ENCODE results near the gene HMSD. TPM values are rescaled to one million over a fixed set of nuclear protein-coding genes. Genes with fewer than 3 reads are reported as not detected.
"Not testable (repeated sequence)": the region's sequence is repeated elsewhere in the genome, so short reads cannot be mapped to it uniquely, and the experiment has no call there.

HMSD gene
- total RNA-seq, 1 donor from 2014 or later: not detected

- no peak overlapping the region for H3K4me3 ChIP-seq
- no peaks in the 10 kb centered on the region for H3K36me3 ChIP-seq
- no peaks in the 10 kb centered on the region for H3K27me3 ChIP-seq
- no peaks in the 10 kb centered on the region for H3K4me1 ChIP-seq
- no peak for DNase-seq (ENCODE audit: low spot score in 2 of 2)
- TF ChIP-seq CTCF (IDR thresholded peaks at IDR 0.05): no peak
- intact Hi-C loops (cut with DNase I): no loop called here
- no peak overlapping the region for H3K27ac ChIP-seq
- no peaks in the 10 kb centered on the region for H3K9me3 ChIP-seq
Observed at GRCh38 chr18:63928331-63928730, 20.8 kb upstream of the HMSD start.

DNA sequence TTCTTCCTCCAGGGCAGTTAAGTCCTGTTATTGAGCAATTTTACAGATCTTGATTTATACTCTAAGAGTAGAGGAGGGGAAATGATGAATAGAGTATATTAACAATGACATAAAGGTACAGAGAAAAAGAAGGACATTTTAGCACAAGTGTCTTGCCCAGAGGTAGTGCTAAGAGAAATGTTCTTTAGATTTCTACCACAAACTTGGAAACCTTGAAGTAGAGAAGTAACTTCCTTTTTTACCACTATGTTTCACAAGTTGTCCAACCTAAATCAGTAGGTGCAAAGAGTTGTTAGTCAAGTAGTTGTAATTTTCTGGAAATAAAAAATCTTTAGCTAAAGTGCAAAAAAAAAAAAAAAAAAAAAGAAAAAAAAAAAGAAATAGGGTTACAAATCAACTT is 19.7 kb upstream of the HMSD start:
- DNase-seq (ENCODE audit: low spot score in 2 of 2); intact Hi-C loops (cut with DNase I); H3K4me3 ChIP-seq; H3K4me1 ChIP-seq; H3K9me3 ChIP-seq; H3K36me3 ChIP-seq; H3K27ac ChIP-seq; H3K27me3 ChIP-seq: not testable (repeated sequence)

- no peak overlapping the region for H3K27ac ChIP-seq
- H3K4me3 ChIP-seq: no peak overlapping the region
- H3K27me3 ChIP-seq: no peaks in the 10 kb centered on the region
- no peak for TF ChIP-seq CTCF (IDR thresholded peaks at IDR 0.05)
- no peaks in the 10 kb centered on the region for H3K4me1 ChIP-seq
- no peaks in the 10 kb centered on the region for H3K9me3 ChIP-seq
- intact Hi-C loops (cut with DNase I): no loop called here
- no peak for DNase-seq (ENCODE audit: low spot score in 2 of 2)
- H3K36me3 ChIP-seq: no peaks in the 10 kb centered on the region
Observed at GRCh38 chr18:63930773-63931354, 18.2 kb upstream of the HMSD start.

- peak; percentile 25 to 90 for DNase-seq (ENCODE audit: low spot score in 2 of 2)
- H3K36me3 ChIP-seq: no peaks in the 10 kb centered on the region
- intact Hi-C loops (cut with DNase I): loop anchor here (1.0 kb wide), 1 partner anchor 418 kb away; no protein-coding TSS in a partner anchor
- H3K9me3 ChIP-seq: no peaks in the 10 kb centered on the region
- peak overlapping the region; percentile 58 to 82 for H3K4me3 ChIP-seq
- TF ChIP-seq CTCF (IDR thresholded peaks at IDR 0.05): peak; percentile 43 to 82 (median 68)
- H3K27ac ChIP-seq: no peak overlapping the region
- peaks cover 0 to 5% of the 10 kb centered on the region in 2 donors for H3K4me1 ChIP-seq
- no peaks in the 10 kb centered on the region for H3K27me3 ChIP-seq
Observed at GRCh38 chr18:63936156-63936931, 12.8 kb upstream of the HMSD start.

DNA sequence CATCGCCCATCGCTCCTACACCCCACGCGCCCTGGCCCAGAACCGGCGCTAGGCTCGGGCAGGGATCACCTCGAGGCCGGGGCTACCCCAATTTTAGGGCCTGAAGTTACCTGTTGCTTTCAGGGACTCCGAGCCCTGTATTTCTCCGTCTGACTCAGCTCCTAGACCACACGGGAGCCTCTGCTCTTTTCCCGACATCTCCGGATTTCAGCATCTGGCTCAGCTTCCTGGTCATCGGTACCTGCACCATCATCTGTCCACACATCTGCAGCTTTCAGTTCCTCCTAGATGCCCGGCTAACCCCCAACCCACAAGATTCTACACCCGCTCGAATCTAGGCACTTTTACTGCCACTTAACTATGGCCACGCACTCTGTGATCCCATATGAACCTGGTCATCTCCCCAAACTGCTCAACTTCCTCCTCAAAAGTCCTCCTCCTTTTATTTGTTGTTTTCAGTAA is 12.1 kb upstream of the HMSD start:
- Histone ChIP-seq H3K27ac (no peak overlapping the region), H3K9me3 (no peaks in the 10 kb centered on the region), H3K36me3 (no peaks in the 10 kb centered on the region), H3K27me3 (no peaks in the 10 kb centered on the region), H3K4me1 (peaks cover 0 to 5% of the 10 kb centered on the region in 2 donors), H3K4me3 (peak overlapping the region; percentile 58 to 82)
- intact Hi-C loops (cut with DNase I): loop anchor here (1.0 kb wide), 1 partner anchor 419 kb away; no protein-coding TSS in a partner anchor
- no peak for DNase-seq (ENCODE audit: low spot score in 2 of 2)
- no peak for TF ChIP-seq CTCF (IDR thresholded peaks at IDR 0.05)

GRCh38 chr18:63940008-63940407 is 9.1 kb upstream of the HMSD start:
- intact Hi-C loops (cut with DNase I): no loop called here
- H3K27me3 ChIP-seq: no peaks in the 10 kb centered on the region
- TF ChIP-seq CTCF (IDR thresholded peaks at IDR 0.05): no peak

GRCh38 chr18:63940543-63941050 is 8.5 kb upstream of the HMSD start:
- H3K27ac ChIP-seq; H3K4me1 ChIP-seq; H3K4me3 ChIP-seq; H3K36me3 ChIP-seq; intact Hi-C loops (cut with DNase I); H3K27me3 ChIP-seq; H3K9me3 ChIP-seq; DNase-seq (ENCODE audit: low spot score in 2 of 2): not testable (repeated sequence)

More at GRCh38 chr18:63940008-63940407, 9.1 kb upstream of the HMSD start:
- Histone ChIP-seq H3K9me3 (no peaks in the 10 kb centered on the region), H3K27ac (no peak overlapping the region), H3K36me3 (no peaks in the 10 kb centered on the region), H3K4me3 (no peak overlapping the region), H3K4me1 (peaks cover 0 to 5% of the 10 kb centered on the region in 2 donors)
- no peak for DNase-seq (ENCODE audit: low spot score in 2 of 2)
